Measurements from ENCODE around the gene ANGPTL2. TPM values are rescaled to one million over a fixed set of nuclear protein-coding genes. Genes with fewer than 3 reads are reported as not detected.

ANGPTL2 gene
- total RNA-seq, 1 donor from 2014 or later = 4.9 TPM

- TF ChIP-seq, protein P1, sequence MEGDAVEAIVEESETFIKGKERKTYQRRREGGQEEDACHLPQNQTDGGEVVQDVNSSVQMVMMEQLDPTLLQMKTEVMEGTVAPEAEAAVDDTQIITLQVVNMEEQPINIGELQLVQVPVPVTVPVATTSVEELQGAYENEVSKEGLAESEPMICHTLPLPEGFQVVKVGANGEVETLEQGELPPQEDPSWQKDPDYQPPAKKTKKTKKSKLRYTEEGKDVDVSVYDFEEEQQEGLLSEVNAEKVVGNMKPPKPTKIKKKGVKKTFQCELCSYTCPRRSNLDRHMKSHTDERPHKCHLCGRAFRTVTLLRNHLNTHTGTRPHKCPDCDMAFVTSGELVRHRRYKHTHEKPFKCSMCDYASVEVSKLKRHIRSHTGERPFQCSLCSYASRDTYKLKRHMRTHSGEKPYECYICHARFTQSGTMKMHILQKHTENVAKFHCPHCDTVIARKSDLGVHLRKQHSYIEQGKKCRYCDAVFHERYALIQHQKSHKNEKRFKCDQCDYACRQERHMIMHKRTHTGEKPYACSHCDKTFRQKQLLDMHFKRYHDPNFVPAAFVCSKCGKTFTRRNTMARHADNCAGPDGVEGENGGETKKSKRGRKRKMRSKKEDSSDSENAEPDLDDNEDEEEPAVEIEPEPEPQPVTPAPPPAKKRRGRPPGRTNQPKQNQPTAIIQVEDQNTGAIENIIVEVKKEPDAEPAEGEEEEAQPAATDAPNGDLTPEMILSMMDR (IDR thresholded peaks at IDR 0.05; ENCODE audit: insufficient read depth, low read length, poor library complexity, severe bottlenecking) = no peak
- Histone ChIP-seq H3K36me3 (ENCODE audit: control insufficient read depth, insufficient read depth, low read length) (no peaks in the 10 kb centered on the region), H3K4me3 (ENCODE audit: low read depth, low read length) (no peak overlapping the region), H3K27me3 (ENCODE audit: control insufficient read depth, insufficient read depth, low read length) (no peaks in the 10 kb centered on the region)
- DNase-seq (ENCODE audit: low read depth) = no peak
Measured at GRCh38 chr9:127128341-127129072, 6.1 kb upstream of the ANGPTL2 start.

DNA sequence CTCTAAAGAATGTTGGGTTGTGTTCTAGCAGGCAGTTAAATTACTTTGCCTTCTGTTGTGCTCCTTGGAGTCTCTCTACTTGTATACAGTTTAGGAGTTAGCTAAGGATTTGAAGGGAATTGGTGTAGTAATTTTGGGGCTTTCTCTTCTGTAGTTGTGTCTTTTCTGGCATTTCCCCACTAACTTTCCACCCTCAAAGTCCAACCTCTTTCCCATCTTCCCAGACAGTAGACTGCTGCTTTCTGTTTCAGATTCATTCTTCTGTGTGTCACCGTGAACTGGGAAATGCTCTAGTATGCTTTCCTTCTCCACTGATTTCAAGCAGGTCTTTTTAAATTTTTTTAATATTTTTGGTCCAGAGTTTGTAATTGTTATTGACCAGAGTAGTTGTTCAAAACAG is 4.5 kb upstream of the ANGPTL2 start:
- no peak for DNase-seq (ENCODE audit: low read depth)
- Histone ChIP-seq H3K36me3 (ENCODE audit: control insufficient read depth, insufficient read depth, low read length) (no peaks in the 10 kb centered on the region), H3K4me3 (ENCODE audit: low read depth, low read length) (no peak overlapping the region), H3K27me3 (ENCODE audit: control insufficient read depth, insufficient read depth, low read length) (no peaks in the 10 kb centered on the region)
- TF ChIP-seq, protein P1 (IDR thresholded peaks at IDR 0.05; ENCODE audit: insufficient read depth, low read length, poor library complexity, severe bottlenecking) = no peak

DNA sequence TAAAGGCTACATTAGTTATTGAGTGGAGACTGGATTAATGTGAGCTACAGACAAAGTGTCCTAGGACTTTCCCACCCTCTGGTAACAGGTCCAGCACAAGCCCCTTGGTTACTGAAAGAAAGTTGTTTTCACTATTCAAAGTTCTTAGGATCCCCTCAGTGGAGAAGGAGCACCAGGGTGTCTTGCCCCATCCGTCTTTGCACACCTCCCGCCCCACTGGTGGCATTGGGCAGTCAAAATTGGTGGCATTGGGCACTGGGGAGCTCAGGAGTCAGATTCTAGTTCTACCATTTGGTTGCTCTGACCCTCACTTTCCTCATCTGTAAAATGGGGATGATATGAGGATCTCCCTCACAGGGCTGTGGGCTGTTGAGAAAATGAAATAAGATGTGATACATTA is 2.4 kb upstream of the ANGPTL2 start:
- TF ChIP-seq, protein P1 (IDR thresholded peaks at IDR 0.05; ENCODE audit: insufficient read depth, low read length, poor library complexity, severe bottlenecking) = no peak
- no peak for DNase-seq (ENCODE audit: low read depth)
- Histone ChIP-seq H3K4me3 (ENCODE audit: low read depth, low read length) (no peak overlapping the region), H3K36me3 (ENCODE audit: control insufficient read depth, insufficient read depth, low read length) (no peaks in the 10 kb centered on the region), H3K27me3 (ENCODE audit: control insufficient read depth, insufficient read depth, low read length) (no peaks in the 10 kb centered on the region)

DNA sequence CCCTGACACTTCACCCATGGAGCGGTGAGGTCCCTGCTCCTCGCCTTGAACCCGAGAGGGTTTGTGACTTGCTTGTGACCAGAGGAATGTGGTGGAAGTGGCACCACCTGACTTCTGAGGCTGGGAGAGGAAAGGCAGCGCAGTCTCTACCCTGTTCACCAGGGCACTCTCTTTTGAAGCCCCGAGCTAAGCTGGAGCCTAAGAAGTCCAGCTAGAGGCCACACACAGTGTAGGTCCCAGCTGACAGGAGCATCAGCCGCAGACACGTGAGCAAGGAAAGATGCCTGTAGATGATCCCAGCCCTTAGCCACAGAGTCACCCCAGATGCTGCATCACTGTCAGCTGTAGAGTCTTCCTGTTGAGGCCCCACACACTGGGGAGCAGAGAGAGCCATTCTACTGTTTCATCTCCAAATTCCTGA is 1.7 kb upstream of the ANGPTL2 start:
- no peaks in the 10 kb centered on the region for H3K27me3 ChIP-seq (ENCODE audit: control insufficient read depth, insufficient read depth, low read length)
- DNase-seq (ENCODE audit: low read depth) = no peak
- TF ChIP-seq, protein P1 (IDR thresholded peaks at IDR 0.05; ENCODE audit: insufficient read depth, low read length, poor library complexity, severe bottlenecking) = no peak
- H3K4me3 ChIP-seq (ENCODE audit: low read depth, low read length) = no peak overlapping the region
- no peaks in the 10 kb centered on the region for H3K36me3 ChIP-seq (ENCODE audit: control insufficient read depth, insufficient read depth, low read length)

GRCh38 chr9:127123064-127123890 is 842 bp upstream of the ANGPTL2 start:
- Histone ChIP-seq H3K27me3 (ENCODE audit: control insufficient read depth, insufficient read depth, low read length) (no peaks in the 10 kb centered on the region), H3K36me3 (ENCODE audit: control insufficient read depth, insufficient read depth, low read length) (no peaks in the 10 kb centered on the region), H3K4me3 (ENCODE audit: low read depth, low read length) (peak overlapping the region; percentile 51)
- DNase-seq (ENCODE audit: low read depth) = no peak
- TF ChIP-seq, protein P1 (IDR thresholded peaks at IDR 0.05; ENCODE audit: insufficient read depth, low read length, poor library complexity, severe bottlenecking) = no peak
